ENCODE data around the gene KCNG1. TPM values are rescaled to one million over a fixed set of nuclear protein-coding genes. Genes with fewer than 3 reads are reported as not detected.

KCNG1 gene
- total and polyA plus RNA-seq, 2 experiments from 2014 or later, result 8.1 to 26.3 TPM

DNA sequence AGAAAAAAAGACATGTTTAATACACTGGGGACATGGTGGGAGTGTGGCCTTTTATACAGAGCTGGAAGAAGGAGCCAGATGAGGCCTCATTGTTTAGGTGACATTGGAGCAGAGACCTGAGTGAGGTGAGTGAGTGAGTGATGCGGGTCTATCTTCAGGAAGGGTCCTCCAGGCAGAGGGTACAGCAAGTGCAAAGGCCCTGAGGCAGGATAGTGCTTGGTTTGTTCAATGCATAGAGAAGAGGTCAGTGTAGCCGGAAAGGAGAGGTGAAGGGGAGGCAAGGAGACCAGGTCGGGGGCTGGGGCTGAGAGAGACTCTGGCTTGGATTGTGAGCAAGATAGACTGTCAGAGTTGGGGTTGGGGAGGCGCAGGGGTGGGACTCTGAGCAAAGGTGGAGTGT, 23.6 kb downstream of the KCNG1 start:
- Histone ChIP-seq H2AFZ (no peak overlapping the region), H3K4me1 (ENCODE audit: insufficient read depth) (no peaks in the 10 kb centered on the region), H4K20me1 (replicated peaks; ENCODE audit: insufficient read depth) (no peaks in the 10 kb centered on the region), H3K27me3 (ENCODE audit: insufficient read depth) (no peaks in the 10 kb centered on the region), H3F3A (replicated peaks; ENCODE audit: low read depth) (no peaks in the 10 kb centered on the region), H3K4me2 (no peak overlapping the region), H3K36me3 (ENCODE audit: insufficient read depth) (no peaks in the 10 kb centered on the region), H3K4me3 (no peak overlapping the region), H3K79me2 (replicated peaks; ENCODE audit: insufficient read depth) (no peaks in the 10 kb centered on the region), H3K27ac (ENCODE audit: low read depth) (no peak overlapping the region), H3K9me2 (ENCODE audit: insufficient read depth) (no peaks in the 10 kb centered on the region)
- Mint-ChIP-seq H3K4me3 (no peak overlapping the region), H3K9me3 (no peaks in the 10 kb centered on the region), H3K27me3 (ENCODE audit: insufficient read depth, low read depth, poor library complexity) (peaks cover 12% of the 10 kb centered on the region), H3K4me1 (peaks cover 4% of the 10 kb centered on the region; the same call in 2 of the 3 replicates), H3K27ac (no peak overlapping the region), H3K36me3 (ENCODE audit: low read depth) (peaks cover 6% of the 10 kb centered on the region; the same call in 1 of the 3 replicates)
- ATAC-seq (no peak), DNase-seq (ENCODE audit: low spot score) (no peak)
- TF ChIP-seq NANOG (IDR thresholded peaks at IDR 0.05; ENCODE audit: borderline replicate concordance), result no peak
- no peak for TF ChIP-seq CREB1 (CRISPR knock-in tag; IDR thresholded peaks at IDR 0.05; ENCODE audit: low read depth)
- TF ChIP-seq ZNF331 (CRISPR knock-in tag; IDR thresholded peaks at IDR 0.05; ENCODE audit: low read depth), result no peak
- TF ChIP-seq EZH2 (IDR thresholded peaks at IDR 0.05; ENCODE audit: low read depth, unreplicated experiment), result no peak
- TF ChIP-seq ZNF114 (CRISPR knock-in tag; IDR thresholded peaks at IDR 0.05), result no peak
- TF ChIP-seq REST (IDR thresholded peaks at IDR 0.05; ENCODE audit: unreplicated experiment), result no peak
- TF ChIP-seq EZH2phosphoT487 (IDR thresholded peaks at IDR 0.05; ENCODE audit: unreplicated experiment), result no peak
- TF ChIP-seq, protein P1, sequence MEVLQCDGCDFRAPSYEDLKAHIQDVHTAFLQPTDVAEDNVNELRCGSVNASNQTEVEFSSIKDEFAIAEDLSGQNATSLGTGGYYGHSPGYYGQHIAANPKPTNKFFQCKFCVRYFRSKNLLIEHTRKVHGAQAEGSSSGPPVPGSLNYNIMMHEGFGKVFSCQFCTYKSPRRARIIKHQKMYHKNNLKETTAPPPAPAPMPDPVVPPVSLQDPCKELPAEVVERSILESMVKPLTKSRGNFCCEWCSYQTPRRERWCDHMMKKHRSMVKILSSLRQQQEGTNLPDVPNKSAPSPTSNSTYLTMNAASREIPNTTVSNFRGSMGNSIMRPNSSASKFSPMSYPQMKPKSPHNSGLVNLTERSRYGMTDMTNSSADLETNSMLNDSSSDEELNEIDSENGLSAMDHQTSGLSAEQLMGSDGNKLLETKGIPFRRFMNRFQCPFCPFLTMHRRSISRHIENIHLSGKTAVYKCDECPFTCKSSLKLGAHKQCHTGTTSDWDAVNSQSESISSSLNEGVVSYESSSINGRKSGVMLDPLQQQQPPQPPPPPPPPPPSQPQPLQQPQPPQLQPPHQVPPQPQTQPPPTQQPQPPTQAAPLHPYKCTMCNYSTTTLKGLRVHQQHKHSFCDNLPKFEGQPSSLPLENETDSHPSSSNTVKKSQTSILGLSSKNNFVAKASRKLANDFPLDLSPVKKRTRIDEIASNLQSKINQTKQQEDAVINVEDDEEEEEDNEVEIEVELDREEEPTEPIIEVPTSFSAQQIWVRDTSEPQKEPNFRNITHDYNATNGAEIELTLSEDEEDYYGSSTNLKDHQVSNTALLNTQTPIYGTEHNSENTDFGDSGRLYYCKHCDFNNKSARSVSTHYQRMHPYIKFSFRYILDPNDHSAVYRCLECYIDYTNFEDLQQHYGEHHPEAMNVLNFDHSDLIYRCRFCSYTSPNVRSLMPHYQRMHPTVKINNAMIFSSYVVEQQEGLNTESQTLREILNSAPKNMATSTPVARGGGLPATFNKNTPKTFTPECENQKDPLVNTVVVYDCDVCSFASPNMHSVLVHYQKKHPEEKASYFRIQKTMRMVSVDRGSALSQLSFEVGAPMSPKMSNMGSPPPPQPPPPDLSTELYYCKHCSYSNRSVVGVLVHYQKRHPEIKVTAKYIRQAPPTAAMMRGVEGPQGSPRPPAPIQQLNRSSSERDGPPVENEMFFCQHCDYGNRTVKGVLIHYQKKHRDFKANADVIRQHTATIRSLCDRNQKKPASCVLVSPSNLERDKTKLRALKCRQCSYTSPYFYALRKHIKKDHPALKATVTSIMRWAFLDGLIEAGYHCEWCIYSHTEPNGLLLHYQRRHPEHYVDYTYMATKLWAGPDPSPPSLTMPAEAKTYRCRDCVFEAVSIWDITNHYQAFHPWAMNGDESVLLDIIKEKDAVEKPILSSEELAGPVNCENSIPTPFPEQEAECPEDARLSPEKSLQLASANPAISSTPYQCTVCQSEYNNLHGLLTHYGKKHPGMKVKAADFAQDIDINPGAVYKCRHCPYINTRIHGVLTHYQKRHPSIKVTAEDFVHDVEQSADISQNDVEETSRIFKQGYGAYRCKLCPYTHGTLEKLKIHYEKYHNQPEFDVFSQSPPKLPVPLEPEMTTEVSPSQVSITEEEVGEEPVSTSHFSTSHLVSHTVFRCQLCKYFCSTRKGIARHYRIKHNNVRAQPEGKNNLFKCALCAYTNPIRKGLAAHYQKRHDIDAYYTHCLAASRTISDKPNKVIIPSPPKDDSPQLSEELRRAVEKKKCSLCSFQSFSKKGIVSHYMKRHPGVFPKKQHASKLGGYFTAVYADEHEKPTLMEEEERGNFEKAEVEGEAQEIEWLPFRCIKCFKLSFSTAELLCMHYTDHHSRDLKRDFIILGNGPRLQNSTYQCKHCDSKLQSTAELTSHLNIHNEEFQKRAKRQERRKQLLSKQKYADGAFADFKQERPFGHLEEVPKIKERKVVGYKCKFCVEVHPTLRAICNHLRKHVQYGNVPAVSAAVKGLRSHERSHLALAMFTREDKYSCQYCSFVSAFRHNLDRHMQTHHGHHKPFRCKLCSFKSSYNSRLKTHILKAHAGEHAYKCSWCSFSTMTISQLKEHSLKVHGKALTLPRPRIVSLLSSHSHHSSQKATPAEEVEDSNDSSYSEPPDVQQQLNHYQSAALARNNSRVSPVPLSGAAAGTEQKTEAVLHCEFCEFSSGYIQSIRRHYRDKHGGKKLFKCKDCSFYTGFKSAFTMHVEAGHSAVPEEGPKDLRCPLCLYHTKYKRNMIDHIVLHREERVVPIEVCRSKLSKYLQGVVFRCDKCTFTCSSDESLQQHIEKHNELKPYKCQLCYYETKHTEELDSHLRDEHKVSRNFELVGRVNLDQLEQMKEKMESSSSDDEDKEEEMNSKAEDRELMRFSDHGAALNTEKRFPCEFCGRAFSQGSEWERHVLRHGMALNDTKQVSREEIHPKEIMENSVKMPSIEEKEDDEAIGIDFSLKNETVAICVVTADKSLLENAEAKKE (CRISPR knock-in tag; IDR thresholded peaks at IDR 0.05), result no peak
- TF ChIP-seq CTCF (conservative IDR thresholded peaks at IDR 0.05; ENCODE audit: low read depth in 2 of 2), result no peak
- no peak for TF ChIP-seq ETS1 (IDR thresholded peaks at IDR 0.05)
- no peak for TF ChIP-seq JUNB (IDR thresholded peaks at IDR 0.05; ENCODE audit: unreplicated experiment)
- no peak for TF ChIP-seq STAT1 (IDR thresholded peaks at IDR 0.05; ENCODE audit: unreplicated experiment)
